Measurements from ENCODE around the gene PTPN14.

Gene PTPN14

DNA sequence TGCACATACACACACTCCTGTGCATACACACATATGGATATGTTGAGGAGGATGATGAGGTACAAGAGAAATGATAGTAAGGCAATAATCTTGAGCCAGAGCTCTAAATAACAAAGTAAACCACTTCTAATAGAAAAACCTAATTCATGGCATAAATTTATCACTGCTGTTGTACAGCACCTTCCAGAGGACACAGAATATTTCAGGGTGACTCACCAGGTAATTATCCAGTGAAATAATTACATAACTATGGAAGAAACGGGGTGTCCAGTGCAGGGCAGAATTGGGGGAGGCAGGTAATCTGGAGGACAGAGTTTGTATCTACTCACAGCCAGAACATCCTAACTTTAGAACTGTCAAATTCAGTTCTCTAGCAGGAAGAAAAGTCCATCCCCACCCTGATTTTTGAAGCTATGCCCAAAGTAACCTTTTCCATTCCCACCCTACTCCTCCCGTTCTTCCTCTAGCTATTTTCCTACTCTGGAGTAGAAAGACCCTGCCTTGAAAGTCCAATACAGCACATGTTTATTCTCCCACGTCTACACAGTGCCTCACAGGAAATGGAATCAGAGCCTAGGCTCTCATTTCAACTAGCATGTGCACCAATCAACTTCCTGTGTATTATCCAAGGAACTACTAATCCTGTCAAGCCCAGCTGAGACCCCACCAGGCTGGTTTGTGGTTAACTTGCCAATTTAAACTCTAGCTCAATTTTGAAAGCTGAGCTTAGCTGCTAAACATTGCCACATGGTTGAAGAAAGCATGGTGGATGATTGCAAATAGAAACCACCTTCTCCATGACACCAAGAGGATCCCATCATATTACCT lies 96.6 kb downstream of the PTPN14 start (continued):
- TF ChIP-seq TRIM28 (IDR thresholded peaks at IDR 0.05; ENCODE audit: borderline replicate concordance, low read length) (no peak), ZNF843 (tag by site-specific recombination; IDR thresholded peaks at IDR 0.05) (no peak), ZNF837 (tag by site-specific recombination; IDR thresholded peaks at IDR 0.05) (no peak)

DNA sequence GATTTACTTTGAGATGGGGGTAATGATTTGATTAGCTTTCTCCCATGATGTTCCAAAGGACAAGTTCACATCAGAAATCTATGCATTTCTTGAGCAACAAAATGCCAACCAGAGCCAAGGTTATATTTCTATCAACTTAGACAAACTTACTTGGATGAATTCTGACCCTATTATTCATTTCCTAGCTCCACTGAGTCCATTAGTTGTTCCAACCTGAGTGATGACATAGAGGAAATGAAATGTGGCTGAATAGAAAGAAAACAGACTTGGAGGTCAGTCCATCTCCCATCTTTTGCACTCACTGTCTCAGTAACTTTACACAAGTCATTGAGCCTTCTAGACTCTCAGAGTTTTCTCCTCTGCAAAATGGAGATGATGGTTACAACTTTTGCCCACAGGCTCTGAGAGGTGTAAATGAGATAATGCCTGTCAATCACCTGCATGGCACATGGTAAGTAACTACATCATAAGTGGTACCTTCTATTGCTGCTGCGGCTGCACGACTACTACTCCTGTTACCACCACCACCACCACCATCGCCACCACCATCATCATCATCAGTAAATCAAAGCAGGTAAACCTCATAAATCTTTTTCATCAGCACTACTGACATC lies 98.2 kb downstream of the PTPN14 start:
- H3K9me3 ChIP-seq (ENCODE audit: control insufficient read depth, insufficient read depth, low read depth, low read length), result no peaks in the 10 kb centered on the region
- H3K36me3 ChIP-seq (ENCODE audit: control insufficient read depth in 2 of 2, insufficient read depth in 1 of 2, low read length in 2 of 2), result peaks cover 0 to 2% of the 10 kb centered on the region in 2 experiments; a peak in 1 of 3 replicates
- POLR2A ChIA-PET, result no interaction called here
- no peak overlapping the region for H3K27ac ChIP-seq (ENCODE audit: extremely low read depth, low read depth, low read length)
- H3K4me3 ChIP-seq (ENCODE audit: low read depth, low read length), result no peak overlapping the region
- H3K4me1 ChIP-seq (ENCODE audit: control insufficient read depth, insufficient read depth, low read length), result peaks cover 8% of the 10 kb centered on the region
- TF ChIP-seq, protein P1, sequence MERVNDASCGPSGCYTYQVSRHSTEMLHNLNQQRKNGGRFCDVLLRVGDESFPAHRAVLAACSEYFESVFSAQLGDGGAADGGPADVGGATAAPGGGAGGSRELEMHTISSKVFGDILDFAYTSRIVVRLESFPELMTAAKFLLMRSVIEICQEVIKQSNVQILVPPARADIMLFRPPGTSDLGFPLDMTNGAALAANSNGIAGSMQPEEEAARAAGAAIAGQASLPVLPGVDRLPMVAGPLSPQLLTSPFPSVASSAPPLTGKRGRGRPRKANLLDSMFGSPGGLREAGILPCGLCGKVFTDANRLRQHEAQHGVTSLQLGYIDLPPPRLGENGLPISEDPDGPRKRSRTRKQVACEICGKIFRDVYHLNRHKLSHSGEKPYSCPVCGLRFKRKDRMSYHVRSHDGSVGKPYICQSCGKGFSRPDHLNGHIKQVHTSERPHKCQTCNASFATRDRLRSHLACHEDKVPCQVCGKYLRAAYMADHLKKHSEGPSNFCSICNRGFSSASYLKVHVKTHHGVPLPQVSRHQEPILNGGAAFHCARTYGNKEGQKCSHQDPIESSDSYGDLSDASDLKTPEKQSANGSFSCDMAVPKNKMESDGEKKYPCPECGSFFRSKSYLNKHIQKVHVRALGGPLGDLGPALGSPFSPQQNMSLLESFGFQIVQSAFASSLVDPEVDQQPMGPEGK (tag by site-specific recombination; IDR thresholded peaks at IDR 0.05), result no peak
- no peak for TF ChIP-seq GLIS1 (tag by site-specific recombination; IDR thresholded peaks at IDR 0.05)
- TF ChIP-seq, protein P2, sequence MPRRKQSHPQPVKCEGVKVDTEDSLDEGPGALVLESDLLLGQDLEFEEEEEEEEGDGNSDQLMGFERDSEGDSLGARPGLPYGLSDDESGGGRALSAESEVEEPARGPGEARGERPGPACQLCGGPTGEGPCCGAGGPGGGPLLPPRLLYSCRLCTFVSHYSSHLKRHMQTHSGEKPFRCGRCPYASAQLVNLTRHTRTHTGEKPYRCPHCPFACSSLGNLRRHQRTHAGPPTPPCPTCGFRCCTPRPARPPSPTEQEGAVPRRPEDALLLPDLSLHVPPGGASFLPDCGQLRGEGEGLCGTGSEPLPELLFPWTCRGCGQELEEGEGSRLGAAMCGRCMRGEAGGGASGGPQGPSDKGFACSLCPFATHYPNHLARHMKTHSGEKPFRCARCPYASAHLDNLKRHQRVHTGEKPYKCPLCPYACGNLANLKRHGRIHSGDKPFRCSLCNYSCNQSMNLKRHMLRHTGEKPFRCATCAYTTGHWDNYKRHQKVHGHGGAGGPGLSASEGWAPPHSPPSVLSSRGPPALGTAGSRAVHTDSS (tag by site-specific recombination; IDR thresholded peaks at IDR 0.05), result peak; percentile 48; the same call in 1 of the 2 replicates
- CTCF ChIA-PET, result interaction anchor here (1.8 kb wide), 1 partner anchor 120 kb away, joined by 4 read pairs; no protein-coding TSS in a partner anchor

DNA sequence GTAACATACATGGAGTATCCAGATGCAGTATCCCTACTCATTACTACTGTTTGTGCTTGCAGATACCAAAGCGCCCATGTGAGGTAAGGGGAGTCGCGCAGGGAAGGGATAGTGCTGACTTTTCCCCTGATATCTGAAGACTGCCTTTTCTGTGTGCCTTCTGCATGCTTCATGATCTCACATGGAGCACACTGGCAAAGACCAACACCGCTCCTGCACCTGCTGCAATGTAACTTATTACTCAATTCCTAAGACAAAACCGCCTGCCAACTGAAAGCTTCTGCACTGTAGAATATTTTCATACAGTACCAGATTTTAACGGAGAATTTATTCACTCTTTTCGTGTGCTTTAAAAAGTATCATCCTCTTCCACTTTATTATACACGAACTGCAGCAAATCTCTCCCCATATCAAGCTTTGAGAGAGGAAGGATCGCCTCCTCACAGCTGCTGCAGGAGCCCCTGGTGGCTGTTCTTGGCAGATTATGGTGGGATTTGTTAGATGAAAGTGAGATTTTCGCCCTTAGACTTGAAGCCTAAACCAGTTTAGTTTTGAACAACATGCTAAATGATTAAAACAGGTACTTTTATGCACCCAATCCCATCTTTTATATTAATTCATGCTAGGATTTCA lies 99.1 kb downstream of the PTPN14 start:
- Histone ChIP-seq H3K4me3 (ENCODE audit: low read depth, low read length) (no peak overlapping the region), H3K4me1 (ENCODE audit: control insufficient read depth, insufficient read depth, low read length) (peaks cover 8% of the 10 kb centered on the region), H3K27ac (ENCODE audit: extremely low read depth, low read depth, low read length) (no peak overlapping the region), H3K9me3 (ENCODE audit: control insufficient read depth, insufficient read depth, low read depth, low read length) (no peaks in the 10 kb centered on the region), H3K36me3 (ENCODE audit: control insufficient read depth in 2 of 2, insufficient read depth in 1 of 2, low read length in 2 of 2) (peaks cover 0 to 2% of the 10 kb centered on the region in 2 experiments; a peak in 1 of 3 replicates)
- POLR2A ChIA-PET, result no interaction called here
- CTCF ChIA-PET, result interaction anchor here (1.8 kb wide), 1 partner anchor 120 kb away, joined by 4 read pairs; no protein-coding TSS in a partner anchor
- TF ChIP-seq GLIS2 (tag by site-specific recombination; IDR thresholded peaks at IDR 0.05) (no peak), ZNF184 (tag by site-specific recombination; IDR thresholded peaks at IDR 0.05) (no peak), OVOL3 (tag by site-specific recombination; IDR thresholded peaks at IDR 0.05) (no peak), SCRT2 (tag by site-specific recombination; IDR thresholded peaks at IDR 0.05) (no peak), ZNF311 (tag by site-specific recombination; IDR thresholded peaks at IDR 0.05; ENCODE audit: borderline replicate concordance) (no peak), ZNF670 (tag by site-specific recombination; IDR thresholded peaks at IDR 0.05; ENCODE audit: low read depth) (no peak), ZNF221 (tag by site-specific recombination; IDR thresholded peaks at IDR 0.05; ENCODE audit: borderline replicate concordance) (no peak), ZNF768 (tag by site-specific recombination; IDR thresholded peaks at IDR 0.05) (no peak)
- TF ChIP-seq, protein P3, sequence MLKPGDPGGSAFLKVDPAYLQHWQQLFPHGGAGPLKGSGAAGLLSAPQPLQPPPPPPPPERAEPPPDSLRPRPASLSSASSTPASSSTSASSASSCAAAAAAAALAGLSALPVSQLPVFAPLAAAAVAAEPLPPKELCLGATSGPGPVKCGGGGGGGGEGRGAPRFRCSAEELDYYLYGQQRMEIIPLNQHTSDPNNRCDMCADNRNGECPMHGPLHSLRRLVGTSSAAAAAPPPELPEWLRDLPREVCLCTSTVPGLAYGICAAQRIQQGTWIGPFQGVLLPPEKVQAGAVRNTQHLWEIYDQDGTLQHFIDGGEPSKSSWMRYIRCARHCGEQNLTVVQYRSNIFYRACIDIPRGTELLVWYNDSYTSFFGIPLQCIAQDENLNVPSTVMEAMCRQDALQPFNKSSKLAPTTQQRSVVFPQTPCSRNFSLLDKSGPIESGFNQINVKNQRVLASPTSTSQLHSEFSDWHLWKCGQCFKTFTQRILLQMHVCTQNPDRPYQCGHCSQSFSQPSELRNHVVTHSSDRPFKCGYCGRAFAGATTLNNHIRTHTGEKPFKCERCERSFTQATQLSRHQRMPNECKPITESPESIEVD (tag by site-specific recombination; IDR thresholded peaks at IDR 0.05), result no peak

Data from HEK293 (cell line).